HepG2 (cell line): ENCODE measurements around the gene CFAP70. TPM values are rescaled to one million over a fixed set of nuclear protein-coding genes. Genes with fewer than 3 reads are reported as not detected.

ENCODE experiments used
- CAMTA2 ChIP-seq: sonication (generic); formaldehyde crosslinking; IDR thresholded peaks from 2 replicates; pipeline ENCODE4 v1.4.0; 2020; ENCODE audit warnings: mild to moderate bottlenecking, missing genetic modification reagents, borderline replicate concordance
- DMTF1 ChIP-seq: sonication (generic); formaldehyde crosslinking; IDR thresholded peaks from 2 replicates; pipeline ENCODE4 v1.4.0; 2020; ENCODE audit warnings: mild to moderate bottlenecking, missing genetic modification reagents
- DPF2 ChIP-seq: sonication (generic); formaldehyde crosslinking; IDR thresholded peaks from 2 replicates; pipeline ENCODE4 v1.4.0; 2020; ENCODE audit warnings: mild to moderate bottlenecking, low read depth, missing genetic modification reagents, borderline replicate concordance
- FLYWCH1 ChIP-seq: sonication (generic); formaldehyde crosslinking; IDR thresholded peaks from 2 replicates; pipeline ENCODE4 v1.8.1; 2023; ENCODE audit warnings: mild to moderate bottlenecking, missing genetic modification reagents
- GPBP1L1 ChIP-seq: sonication (generic); formaldehyde crosslinking; IDR thresholded peaks from 2 replicates; pipeline ENCODE4 v1.5.0; 2020; ENCODE audit warnings: mild to moderate bottlenecking, missing genetic modification reagents
- HDAC6 ChIP-seq: fragments of 200-600 bp; sonication (generic); IDR thresholded peaks from 2 replicates; pipeline ENCODE4 v1.7.0; 2017; ENCODE audit warnings: mild to moderate bottlenecking, antibody characterized with exemption, low read length, low read depth
- HHEX ChIP-seq: IDR thresholded peaks from 2 replicates; pipeline ENCODE4 v1.6.1; 2016; ENCODE audit warnings: control low read depth
- HINFP ChIP-seq: sonication (generic); formaldehyde crosslinking; IDR thresholded peaks from 2 replicates; pipeline ENCODE4 v1.4.0; 2020; ENCODE audit warnings: low read depth, mild to moderate bottlenecking, missing genetic modification reagents
- HMGXB3 ChIP-seq: sonication (generic); formaldehyde crosslinking; IDR thresholded peaks from 2 replicates; pipeline ENCODE4 v1.4.0; 2020; ENCODE audit warnings: missing genetic modification reagents, borderline replicate concordance
- HOXA3 ChIP-seq: sonication (generic); formaldehyde crosslinking; IDR thresholded peaks from 2 replicates; pipeline ENCODE4 v1.5.0; 2020; ENCODE audit warnings: missing genetic modification reagents
- JDP2 ChIP-seq: sonication (generic); formaldehyde crosslinking; IDR thresholded peaks from 2 replicates; pipeline ENCODE4 v1.8.1; 2022; ENCODE audit warnings: missing genetic modification reagents, borderline replicate concordance
- KLF12 ChIP-seq: sonication (generic); formaldehyde crosslinking; IDR thresholded peaks from 2 replicates; pipeline ENCODE4 v1.4.0; 2020; ENCODE audit warnings: missing genetic modification reagents, borderline replicate concordance
- LCORL ChIP-seq, 2 experiments: fragments of 450-650 bp in 1 of 2; sonication (generic) in 1 of 2; formaldehyde crosslinking in 1 of 2; IDR thresholded peaks; 2 replicates each; pipeline versions ENCODE4 v1.5.0 to v1.6.1; 2017 to 2020; ENCODE audit warnings: antibody characterized with exemption in 1 of 2, missing genetic modification reagents in 1 of 2
- MLX ChIP-seq: IDR thresholded peaks from 2 replicates; pipeline ENCODE4 v1.6.1; 2016
- MTF2 ChIP-seq: sonication (generic); formaldehyde crosslinking; IDR thresholded peaks from 2 replicates; pipeline ENCODE4 v1.5.0; 2020; ENCODE audit warnings: missing genetic modification reagents, borderline replicate concordance
- NFKBIZ ChIP-seq: IDR thresholded peaks from 2 replicates; pipeline ENCODE4 v1.6.1; 2018; ENCODE audit warnings: missing genetic modification reagents, missing compliant biosample characterization
- POLR2A ChIP-seq, 2 experiments: IDR thresholded peaks; 2 replicates each; pipeline ENCODE4 v1.6.1; 2011; ENCODE audit warnings: low read depth in 2 of 2, low read length in 2 of 2, mild to moderate bottlenecking in 1 of 2, moderate library complexity in 1 of 2; ENCODE audit not compliant: insufficient read depth in 1 of 2
- SRSF1 ChIP-seq: fragments of 200-400 bp; formaldehyde crosslinking; optimal IDR thresholded peaks from 2 replicates; pipeline ENCODE3; 2017; ENCODE audit warnings: mild to moderate bottlenecking, low read depth, low read length, moderate library complexity
- TRIM24 ChIP-seq: sonication (generic); formaldehyde crosslinking; IDR thresholded peaks from 2 replicates; pipeline ENCODE4 v1.8.0; 2022; ENCODE audit warnings: mild to moderate bottlenecking, missing genetic modification reagents
- ZNF557 ChIP-seq: sonication (generic); formaldehyde crosslinking; IDR thresholded peaks from 2 replicates; pipeline ENCODE4 v1.4.0; 2020; ENCODE audit warnings: missing genetic modification reagents
- polyA plus RNA-seq, 8 experiments: library from polyadenylated mRNA; depleted of rRNA in 3 of 8; stranded (reverse) in 7 of 8; unstranded in 1 of 8; fragments of >200 nt; fragmentation: Illumina TruSeq in 4 of 8; extraction: Trizol in 4 of 8; gene quantifications; 2 replicates each; pipeline versions ENCODE4 v1.2.1 to v1.2.3, GENCODE V29; 2011 to 2016; ENCODE audit warnings: low read depth in 4 of 8, missing spikeins in 1 of 8, mixed read lengths in 1 of 8; ENCODE audit not compliant: insufficient read depth in 1 of 8
- total RNA-seq, 5 experiments: library from RNA; depleted of rRNA; stranded (reverse); fragments of >200 nt; fragmentation: Illumina TruSeq; extraction: Trizol; gene quantifications; 2 replicates each; pipeline ENCODE4 v1.2.3, GENCODE V29; 2016; ENCODE audit warnings: low read depth in 1 of 5

The CFAP70 gene
- total and polyA plus RNA-seq, 2 of the 13 experiments (the other 11 are each of a cell fraction or from before 2014, with no cell fraction given), result 0.27 to 0.38 TPM

GRCh38 chr10:73251683-73252444, 106.8 kb downstream of the CFAP70 start (continued):
- TF ChIP-seq HMGXB3 (CRISPR knock-in tag) (peak; percentile 76), CAMTA2 (CRISPR knock-in tag) (no peak), NFKBIZ (CRISPR knock-in tag) (no peak), POLR2A (IDR thresholded peaks at IDR 0.05; ENCODE audit: insufficient read depth in 1 of 2, low read depth in 2 of 2, low read length in 2 of 2) (peak; percentile 51 to 89; a peak in 3 of 4 replicates), GPBP1L1 (CRISPR knock-in tag) (no peak), HINFP (no peak), FLYWCH1 (0 out of 2 replicates have a peak, but pooled peaks have one; percentile 18), SRSF1 (no peak), MTF2 (CRISPR knock-in tag) (peak; percentile 34; the same call in 1 of the 2 replicates), LCORL (IDR thresholded peaks at IDR 0.05) (no peak), LCORL (CRISPR knock-in tag; IDR thresholded peaks at IDR 0.05) (no peak), TRIM24 (no peak), ZNF557 (no peak), DPF2 (CRISPR knock-in tag) (no peak), DMTF1 (no peak), HOXA3 (no peak), KLF12 (CRISPR knock-in tag) (peak; percentile 33; the same call in 1 of the 2 replicates), MLX (CRISPR knock-in tag) (no peak), HHEX (CRISPR knock-in tag) (no peak), HDAC6 (no peak), JDP2 (CRISPR knock-in tag) (no peak)
